Measurements from ENCODE around the gene GABBR2.

Gene GABBR2

GRCh38 chr9:98519641-98520040 is 189.1 kb downstream of the GABBR2 start:
- no peak for DNase-seq (ENCODE audit: low read depth)
- H3K4me3 ChIP-seq (ENCODE audit: control insufficient read depth, low read depth, low read length) = no peak overlapping the region
- TF ChIP-seq CTCF (conservative IDR thresholded peaks at IDR 0.05; ENCODE audit: control insufficient read depth, insufficient read depth, low read depth, low read length) = no peak

GRCh38 chr9:98518556-98518955 is 190.2 kb downstream of the GABBR2 start:
- no peak overlapping the region for H3K4me3 ChIP-seq (ENCODE audit: control insufficient read depth, low read depth, low read length)
- no peak for TF ChIP-seq CTCF (conservative IDR thresholded peaks at IDR 0.05; ENCODE audit: control insufficient read depth, insufficient read depth, low read depth, low read length)
- DNase-seq (ENCODE audit: low read depth) = no peak

- H3K4me3 ChIP-seq (ENCODE audit: control insufficient read depth, low read depth, low read length) = no peak overlapping the region
- no peak for DNase-seq (ENCODE audit: low read depth)
- no peak for TF ChIP-seq CTCF (conservative IDR thresholded peaks at IDR 0.05; ENCODE audit: control insufficient read depth, insufficient read depth, low read depth, low read length)
Measured at GRCh38 chr9:98517761-98518160, 191.0 kb downstream of the GABBR2 start.

GRCh38 chr9:98516897-98517503 is 191.7 kb downstream of the GABBR2 start:
- no peak overlapping the region for H3K4me3 ChIP-seq (ENCODE audit: control insufficient read depth, low read depth, low read length)
- TF ChIP-seq CTCF (conservative IDR thresholded peaks at IDR 0.05; ENCODE audit: control insufficient read depth, insufficient read depth, low read depth, low read length) = no peak
- no peak for DNase-seq (ENCODE audit: low read depth)

- no peak for TF ChIP-seq CTCF (conservative IDR thresholded peaks at IDR 0.05; ENCODE audit: control insufficient read depth, insufficient read depth, low read depth, low read length)
- no peak for DNase-seq (ENCODE audit: low read depth)
- H3K4me3 ChIP-seq (ENCODE audit: control insufficient read depth, low read depth, low read length) = no peak overlapping the region
Measured at GRCh38 chr9:98516205-98516896, 192.4 kb downstream of the GABBR2 start.

GRCh38 chr9:98515506-98516204 is 193.1 kb downstream of the GABBR2 start:
- no peak overlapping the region for H3K4me3 ChIP-seq (ENCODE audit: control insufficient read depth, low read depth, low read length)
- TF ChIP-seq CTCF (conservative IDR thresholded peaks at IDR 0.05; ENCODE audit: control insufficient read depth, insufficient read depth, low read depth, low read length) = no peak
- no peak for DNase-seq (ENCODE audit: low read depth)

Measured in fibroblast of mammary gland (primary cell).